Activated CD8-positive, alpha-beta memory T cell treated with anti-CD3 and anti-CD28 coated beads, Interleukin-2, amount 50 U/mL, for 4 hours (primary cell): ENCODE measurements around the gene ATP6V0B.
A peak's percentile ranks its signal among the peaks of the same experiment; 100 is the strongest.

ENCODE experiments used
- DNase-seq: peaks from one replicate; pipeline ENCODE4 v3.0.0-alpha.2; 2020

Gene ATP6V0B

GRCh38 chr1:43974443-43975248 lies at the start of gene ATP6V0B:
Gene ATP6V0B (plus strand): TSS chr1:43974960. CDS start chr1:43975041, 81 bp downstream.
- peak; percentile 96 for DNase-seq

GRCh38 chr1:43925846-43926245 lies 48.9 kb upstream of the ATP6V0B start:
- DNase-seq = no peak

- DNase-seq = no peak
Observed at GRCh38 chr1:43930168-43930948, 44.4 kb upstream of the ATP6V0B start.

- no peak for DNase-seq
Observed at GRCh38 chr1:43930949-43931275, 43.8 kb upstream of the ATP6V0B start.

- no peak for DNase-seq
Observed at GRCh38 chr1:43931711-43932660, 42.8 kb upstream of the ATP6V0B start.

GRCh38 chr1:43932786-43933385 lies 41.9 kb upstream of the ATP6V0B start:
- DNase-seq = no peak

- no peak for DNase-seq
Observed at GRCh38 chr1:43933386-43934100, 41.2 kb upstream of the ATP6V0B start, which contains the start of gene ARTN. Gene ARTN (plus strand): TSS chr1:43933801. CDS start chr1:43935657, 1,856 bp downstream.

- DNase-seq = peak; percentile 54
Observed at GRCh38 chr1:43934101-43934985, 40.4 kb upstream of the ATP6V0B start.

GRCh38 chr1:43934986-43935324 lies 39.8 kb upstream of the ATP6V0B start:
- no peak for DNase-seq

GRCh38 chr1:43935711-43936427 lies 38.9 kb upstream of the ATP6V0B start:
- no peak for DNase-seq

GRCh38 chr1:43936431-43937151 lies 38.2 kb upstream of the ATP6V0B start:
- no peak for DNase-seq

GRCh38 chr1:43937179-43937865 lies 37.4 kb upstream of the ATP6V0B start:
- no peak for DNase-seq

- no peak for DNase-seq
Observed at GRCh38 chr1:43938383-43938782, 36.4 kb upstream of the ATP6V0B start.

- no peak for DNase-seq
Observed at GRCh38 chr1:43938892-43939587, 35.7 kb upstream of the ATP6V0B start.

GRCh38 chr1:43942411-43942810 lies 32.3 kb upstream of the ATP6V0B start:
- DNase-seq = no peak

GRCh38 chr1:43944860-43945259 lies 29.9 kb upstream of the ATP6V0B start:
- no peak for DNase-seq

- no peak for DNase-seq
Observed at GRCh38 chr1:43945674-43946235, 29.0 kb upstream of the ATP6V0B start.
